GM13976 (cell line): ENCODE data around the gene ZGPAT.
A peak's percentile ranks its signal among the peaks of the same experiment; 100 is the strongest.

Experiments
- DNase-seq: peaks from one replicate; pipeline ENCODE4 v3.0.0; 2012; ENCODE audit warnings: low spot score
- in situ Hi-C: fragments of 300-500 bp; cut with MboI; formaldehyde crosslinking; loops from one replicate; pipeline ENCODE4 v1.12.0; 2022; ENCODE audit warnings: low sequenced_read_pairs, mixed read lengths, inconsistent platforms; ENCODE audit not compliant: unreplicated experiment
- TF ChIP-seq, protein P1 (sequence below): IDR thresholded peaks from 2 replicates; pipeline ENCODE4 v1.5.1; 2012; ENCODE audit warnings: borderline replicate concordance, mild to moderate bottlenecking; ENCODE audit not compliant: insufficient read depth; ENCODE audit errors: extremely low read depth, missing control alignments, control extremely low read depth

The ZGPAT gene

DNA sequence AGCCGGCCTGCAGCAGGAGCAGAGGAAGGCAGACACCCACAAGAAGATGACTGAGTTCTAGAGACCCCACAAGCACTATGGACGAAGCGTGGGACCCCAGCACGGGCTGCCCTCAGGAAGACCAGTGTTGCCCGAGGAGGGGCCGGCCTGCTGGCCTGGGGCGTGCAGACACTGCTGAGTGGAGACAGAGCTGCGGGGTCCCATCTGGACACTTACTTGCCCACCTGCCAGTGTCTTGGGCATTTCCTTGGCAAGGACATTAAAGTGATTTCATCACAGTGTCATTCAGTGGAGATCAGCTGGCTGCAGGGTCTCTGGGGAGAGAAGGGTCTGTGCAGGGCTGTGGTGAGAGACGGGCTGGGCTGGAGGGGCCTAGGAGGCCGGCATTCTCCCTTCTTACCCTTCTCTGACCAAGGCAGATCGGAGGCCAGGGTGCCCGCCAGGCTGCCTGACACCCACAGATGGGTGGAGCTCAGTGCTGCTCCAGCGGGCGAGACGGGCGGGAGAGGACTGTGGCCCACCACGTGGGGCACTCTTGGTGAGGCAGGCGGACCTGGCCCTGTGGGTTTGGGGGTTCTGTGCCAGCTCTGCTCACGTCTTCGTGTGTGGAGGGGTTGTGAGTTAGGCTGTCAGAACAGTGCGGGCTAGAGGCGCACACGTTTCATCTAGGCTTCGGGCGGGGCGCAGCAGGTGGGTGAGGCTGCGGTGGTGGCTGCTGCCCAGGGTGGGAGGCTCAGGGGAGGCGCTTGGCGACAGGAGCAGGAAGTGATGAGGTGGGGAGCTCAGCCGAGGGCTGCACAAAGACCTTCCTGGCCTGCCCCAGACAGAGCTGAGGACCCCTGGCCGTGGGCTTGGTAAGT is 28.2 kb downstream of the ZGPAT start, which contains the start of gene LIME1:
Gene LIME1, plus strand, starts transcription at position 806 of the 860 bp plus-strand sequence. CDS start 886 bp downstream, outside the sequence.
- in situ Hi-C loops, result no loop called here
- TF ChIP-seq, protein P1, sequence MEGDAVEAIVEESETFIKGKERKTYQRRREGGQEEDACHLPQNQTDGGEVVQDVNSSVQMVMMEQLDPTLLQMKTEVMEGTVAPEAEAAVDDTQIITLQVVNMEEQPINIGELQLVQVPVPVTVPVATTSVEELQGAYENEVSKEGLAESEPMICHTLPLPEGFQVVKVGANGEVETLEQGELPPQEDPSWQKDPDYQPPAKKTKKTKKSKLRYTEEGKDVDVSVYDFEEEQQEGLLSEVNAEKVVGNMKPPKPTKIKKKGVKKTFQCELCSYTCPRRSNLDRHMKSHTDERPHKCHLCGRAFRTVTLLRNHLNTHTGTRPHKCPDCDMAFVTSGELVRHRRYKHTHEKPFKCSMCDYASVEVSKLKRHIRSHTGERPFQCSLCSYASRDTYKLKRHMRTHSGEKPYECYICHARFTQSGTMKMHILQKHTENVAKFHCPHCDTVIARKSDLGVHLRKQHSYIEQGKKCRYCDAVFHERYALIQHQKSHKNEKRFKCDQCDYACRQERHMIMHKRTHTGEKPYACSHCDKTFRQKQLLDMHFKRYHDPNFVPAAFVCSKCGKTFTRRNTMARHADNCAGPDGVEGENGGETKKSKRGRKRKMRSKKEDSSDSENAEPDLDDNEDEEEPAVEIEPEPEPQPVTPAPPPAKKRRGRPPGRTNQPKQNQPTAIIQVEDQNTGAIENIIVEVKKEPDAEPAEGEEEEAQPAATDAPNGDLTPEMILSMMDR, result no peak
- peak; percentile 57 for DNase-seq

DNA sequence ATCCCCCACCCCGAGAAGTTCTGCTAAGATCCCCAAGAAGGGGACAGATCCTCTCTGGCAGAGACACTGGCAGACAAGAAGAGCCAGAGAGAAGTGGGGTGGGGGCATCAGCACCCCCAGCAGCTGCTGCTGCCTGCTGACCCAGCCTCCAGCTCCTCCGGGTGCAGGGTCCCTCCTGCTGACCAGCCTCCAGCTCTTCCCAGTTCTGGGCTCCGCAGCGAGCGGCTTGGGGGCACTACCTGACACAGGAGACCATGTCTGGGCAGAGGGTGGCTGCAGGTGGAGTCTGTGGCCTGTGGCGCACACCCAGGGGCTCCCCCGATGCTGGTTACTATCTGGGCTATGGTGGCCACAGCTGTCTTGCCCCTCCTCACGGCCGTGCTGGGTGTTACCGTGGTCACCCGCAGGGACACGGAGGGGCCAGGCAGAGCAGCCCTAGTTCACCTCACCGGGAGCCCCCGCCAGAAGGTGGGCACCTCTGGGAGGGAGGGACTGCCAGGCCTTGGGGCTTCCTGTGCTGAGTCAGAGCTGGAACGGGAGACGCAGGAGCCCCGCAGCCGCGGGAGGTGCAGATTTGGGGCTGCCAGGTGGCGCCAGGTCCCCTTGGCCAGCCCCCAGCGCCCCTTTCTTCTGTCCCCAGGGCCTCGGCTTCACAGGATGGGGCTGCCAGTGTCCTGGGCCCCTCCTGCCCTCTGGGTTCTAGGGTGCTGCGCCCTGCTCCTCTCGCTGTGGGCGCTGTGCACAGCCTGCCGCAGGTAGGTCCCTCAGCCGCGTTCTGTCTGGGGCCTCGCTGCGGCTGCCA is 29.3 kb downstream of the ZGPAT start:
- in situ Hi-C loops, result no loop called here

DNA sequence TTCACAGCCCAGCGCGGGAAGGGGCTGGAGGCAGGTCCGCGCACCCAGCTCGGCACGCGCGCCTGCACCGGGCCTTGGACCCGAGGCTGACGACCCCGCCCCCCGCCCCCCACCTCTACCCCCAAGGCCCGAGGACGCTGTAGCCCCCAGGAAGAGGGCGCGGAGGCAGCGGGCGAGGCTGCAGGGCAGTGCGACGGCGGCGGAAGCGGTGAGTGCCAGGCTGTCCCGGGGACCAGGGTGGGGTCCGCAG is 29.8 kb downstream of the ZGPAT start:
- TF ChIP-seq, protein P1, result no peak
- no peak for DNase-seq
- in situ Hi-C loops, result no loop called here

More for the DNA sequence above, 29.3 kb downstream of the ZGPAT start:
- DNase-seq, result peak; percentile 58
- TF ChIP-seq, protein P1, result no peak

DNA sequence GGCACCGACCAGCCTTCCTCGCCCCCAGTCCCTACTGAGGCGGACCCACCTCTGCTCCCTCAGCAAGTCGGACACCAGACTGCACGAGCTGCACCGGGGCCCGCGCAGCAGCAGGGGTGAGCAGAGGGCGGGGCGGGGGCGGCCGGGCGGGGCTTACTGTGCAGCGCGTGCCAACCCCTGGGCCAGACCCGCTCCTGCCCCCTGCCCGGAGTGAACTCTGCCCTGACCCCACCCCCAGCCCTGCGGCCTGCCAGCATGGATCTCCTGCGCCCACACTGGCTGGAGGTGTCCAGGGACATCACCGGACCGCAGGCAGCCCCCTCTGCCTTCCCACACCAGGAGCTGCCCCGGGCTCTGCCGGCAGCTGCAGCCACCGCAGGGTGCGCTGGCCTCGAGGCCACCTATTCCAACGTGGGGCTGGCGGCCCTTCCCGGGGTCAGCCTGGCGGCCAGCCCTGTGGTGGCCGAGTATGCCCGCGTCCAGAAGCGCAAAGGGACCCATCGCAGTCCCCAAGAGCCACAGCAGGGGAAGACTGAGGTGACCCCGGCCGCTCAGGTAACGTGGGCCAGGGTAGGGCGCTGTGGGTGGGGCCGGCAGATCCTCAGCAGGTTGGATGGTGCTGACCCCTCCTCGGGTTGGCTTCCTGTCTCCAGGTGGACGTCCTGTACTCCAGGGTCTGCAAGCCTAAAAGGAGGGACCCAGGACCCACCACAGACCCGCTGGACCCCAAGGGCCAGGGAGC is 30.3 kb downstream of the ZGPAT start:
- in situ Hi-C loops, result no loop called here
- TF ChIP-seq, protein P1, result no peak
- peak; percentile 63 for DNase-seq

DNA sequence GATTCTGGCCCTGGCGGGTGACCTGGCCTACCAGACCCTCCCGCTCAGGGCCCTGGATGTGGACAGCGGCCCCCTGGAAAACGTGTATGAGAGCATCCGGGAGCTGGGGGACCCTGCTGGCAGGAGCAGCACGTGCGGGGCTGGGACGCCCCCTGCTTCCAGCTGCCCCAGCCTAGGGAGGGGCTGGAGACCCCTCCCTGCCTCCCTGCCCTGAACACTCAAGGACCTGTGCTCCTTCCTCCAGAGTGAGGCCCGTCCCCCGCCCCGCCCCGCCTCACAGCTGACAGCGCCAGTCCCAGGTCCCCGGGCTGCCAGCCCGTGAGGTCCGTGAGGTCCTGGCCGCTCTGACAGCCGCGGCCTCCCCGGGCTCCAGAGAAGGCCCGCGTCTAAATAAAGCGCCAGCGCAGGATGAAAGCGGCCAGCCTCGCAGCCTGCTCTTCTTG is 30.9 kb downstream of the ZGPAT start:
- peak; percentile 33 for DNase-seq
- TF ChIP-seq, protein P1, result no peak
- in situ Hi-C loops, result no loop called here
